Measurements from ENCODE around the gene TMBIM1. TPM values are rescaled to one million over a fixed set of nuclear protein-coding genes. Genes with fewer than 3 reads are reported as not detected.

The TMBIM1 gene
- total RNA-seq, 1 experiment from 2014 or later = 23.5 TPM

- CTCF ChIA-PET = interaction anchor here (1.2 kb wide), 1 partner anchor 16 kb away, joined by 3 read pairs; no protein-coding TSS in a partner anchor
- H3K9me3 Mint-ChIP-seq = no peaks in the 10 kb centered on the region
- TF ChIP-seq EMX1 (CRISPR knock-in tag; IDR thresholded peaks at IDR 0.05) (no peak), CREM (CRISPR knock-in tag; IDR thresholded peaks at IDR 0.05) (no peak), GRHL2 (CRISPR knock-in tag; IDR thresholded peaks at IDR 0.05; ENCODE audit: insufficient replicate concordance, severe bottlenecking) (no peak), ZSCAN18 (CRISPR knock-in tag; IDR thresholded peaks at IDR 0.05) (no peak), TCF7 (CRISPR knock-in tag; IDR thresholded peaks at IDR 0.05; ENCODE audit: low read depth) (no peak), ZNF219 (CRISPR knock-in tag; IDR thresholded peaks at IDR 0.05; ENCODE audit: borderline replicate concordance) (no peak), ZNF138 (CRISPR knock-in tag; conservative IDR thresholded peaks at IDR 0.05) (no peak), ZBTB43 (CRISPR knock-in tag; IDR thresholded peaks at IDR 0.05) (no peak), NR2C2 (CRISPR knock-in tag; IDR thresholded peaks at IDR 0.05) (no peak), E2F4 (CRISPR knock-in tag; IDR thresholded peaks at IDR 0.05; ENCODE audit: borderline replicate concordance, low read depth) (no peak), FOXK1 (CRISPR knock-in tag; IDR thresholded peaks at IDR 0.05) (no peak), CBFB (CRISPR knock-in tag; IDR thresholded peaks at IDR 0.05; ENCODE audit: low read depth) (no peak), PRRX2 (CRISPR knock-in tag; IDR thresholded peaks at IDR 0.05) (no peak), ZNF512 (CRISPR knock-in tag; IDR thresholded peaks at IDR 0.05; ENCODE audit: borderline replicate concordance) (no peak), SOX15 (CRISPR knock-in tag; IDR thresholded peaks at IDR 0.05) (no peak), CDX4 (CRISPR knock-in tag; IDR thresholded peaks at IDR 0.05; ENCODE audit: borderline replicate concordance) (no peak), FOXP4 (CRISPR knock-in tag; IDR thresholded peaks at IDR 0.05) (no peak)
These were observed 15.1 kb downstream of the TMBIM1 start for GRCh38 chr2:218276986-218277755.

More at GRCh38 chr2:218276986-218277755, 15.1 kb downstream of the TMBIM1 start:
- peaks cover 23% of the 10 kb centered on the region for H3K36me3 Mint-ChIP-seq
- no peak for ATAC-seq
- peaks cover 2% of the 10 kb centered on the region; the same call in 1 of the 2 replicates for H3K4me1 Mint-ChIP-seq
- no peak overlapping the region; the same call in 1 of the 2 replicates for H3K27ac Mint-ChIP-seq
- no peaks in the 10 kb centered on the region for H3K27me3 Mint-ChIP-seq (ENCODE audit: low read depth)
- no peak for DNase-seq (ENCODE audit: low spot score)
- no peak overlapping the region for H3K4me3 Mint-ChIP-seq
- POLR2A ChIA-PET = no interaction called here

All from WTC11 (cell line).